Hematopoietic multipotent progenitor cell (in vitro differentiated cells): Measurements from ENCODE around the gene SLC43A3. TPM values are rescaled to one million over a fixed set of nuclear protein-coding genes. Genes with fewer than 3 reads are reported as not detected.
A peak's percentile ranks its signal among the peaks of the same experiment; 100 is the strongest.

Experiments
- DNase-seq, 3 donors: peaks; one replicate each; pipeline ENCODE4 v3.0.0-alpha.2; 2011 to 2015; ENCODE audit warnings: low read depth in 2 of 3, low spot score in 2 of 3
- total RNA-seq: library from RNA; depleted of rRNA; stranded (reverse); fragments of >200 nt; gene quantifications from one replicate; pipeline ENCODE4 v1.2.3, GENCODE V29; 2012

Gene SLC43A3
- total RNA-seq, 1 donor, result 93.7 TPM

- DNase-seq, result no peak
Measured at GRCh38 chr11:57430952-57431351, 4.0 kb upstream of the SLC43A3 start.

- no peak for DNase-seq
Measured at GRCh38 chr11:57429946-57430345, 3.0 kb upstream of the SLC43A3 start.

- no peak for DNase-seq
Measured at GRCh38 chr11:57428643-57429042, 1.7 kb upstream of the SLC43A3 start.

- DNase-seq, result no peak
Measured at GRCh38 chr11:57427727-57428082, 784 bp upstream of the SLC43A3 start.

GRCh38 chr11:57426439-57426928, 437 bp downstream of the SLC43A3 start:
- DNase-seq, result no peak

- no peak for DNase-seq
Measured at GRCh38 chr11:57425565-57426438, 1.1 kb downstream of the SLC43A3 start.

GRCh38 chr11:57424792-57425564, 1.9 kb downstream of the SLC43A3 start:
- DNase-seq, result peak; percentile 47 to 99 (median 99)

- no peak for DNase-seq
Measured at GRCh38 chr11:57424137-57424791, 2.7 kb downstream of the SLC43A3 start.

GRCh38 chr11:57422669-57423068, 4.3 kb downstream of the SLC43A3 start:
- no peak for DNase-seq

GRCh38 chr11:57421805-57422204, 5.1 kb downstream of the SLC43A3 start:
- DNase-seq, result no peak

GRCh38 chr11:57421066-57421465, 5.9 kb downstream of the SLC43A3 start:
- no peak for DNase-seq

GRCh38 chr11:57419146-57419545, 7.8 kb downstream of the SLC43A3 start:
- DNase-seq, result no peak

GRCh38 chr11:57418131-57418530, 8.8 kb downstream of the SLC43A3 start:
- no peak for DNase-seq

GRCh38 chr11:57417056-57417455, 9.9 kb downstream of the SLC43A3 start:
- no peak for DNase-seq

GRCh38 chr11:57416436-57416835, 10.5 kb downstream of the SLC43A3 start:
- DNase-seq, result no peak

- no peak for DNase-seq
Measured at GRCh38 chr11:57414612-57415212, 12.2 kb downstream of the SLC43A3 start.

GRCh38 chr11:57413681-57414080, 13.2 kb downstream of the SLC43A3 start:
- no peak for DNase-seq

- DNase-seq, result no peak
Measured at GRCh38 chr11:57410287-57410686, 16.6 kb downstream of the SLC43A3 start.

GRCh38 chr11:57409321-57410100, 17.4 kb downstream of the SLC43A3 start:
- no peak for DNase-seq

GRCh38 chr11:57408771-57409170, 18.1 kb downstream of the SLC43A3 start:
- no peak for DNase-seq
